Lung microvascular endothelial cell (primary cell): Measurements from ENCODE around the gene BST2. TPM values are rescaled to one million over a fixed set of nuclear protein-coding genes. Genes with fewer than 3 reads are reported as not detected.

ENCODE experiments used
- DNase-seq, 2 donors: peaks; one replicate each; pipeline versions ENCODE4 v3.0.0 to v3.0.0-alpha.2; 2010; ENCODE audit warnings: low read depth in 2 of 2
- total RNA-seq: library from RNA; depleted of rRNA; stranded (reverse); fragments of >200 nt; gene quantifications from 2 replicates; pipeline ENCODE4 v1.2.1, GENCODE V29; 2014

BST2 gene
- total RNA-seq, 1 donor from 2014 or later: 3.6 TPM

DNA sequence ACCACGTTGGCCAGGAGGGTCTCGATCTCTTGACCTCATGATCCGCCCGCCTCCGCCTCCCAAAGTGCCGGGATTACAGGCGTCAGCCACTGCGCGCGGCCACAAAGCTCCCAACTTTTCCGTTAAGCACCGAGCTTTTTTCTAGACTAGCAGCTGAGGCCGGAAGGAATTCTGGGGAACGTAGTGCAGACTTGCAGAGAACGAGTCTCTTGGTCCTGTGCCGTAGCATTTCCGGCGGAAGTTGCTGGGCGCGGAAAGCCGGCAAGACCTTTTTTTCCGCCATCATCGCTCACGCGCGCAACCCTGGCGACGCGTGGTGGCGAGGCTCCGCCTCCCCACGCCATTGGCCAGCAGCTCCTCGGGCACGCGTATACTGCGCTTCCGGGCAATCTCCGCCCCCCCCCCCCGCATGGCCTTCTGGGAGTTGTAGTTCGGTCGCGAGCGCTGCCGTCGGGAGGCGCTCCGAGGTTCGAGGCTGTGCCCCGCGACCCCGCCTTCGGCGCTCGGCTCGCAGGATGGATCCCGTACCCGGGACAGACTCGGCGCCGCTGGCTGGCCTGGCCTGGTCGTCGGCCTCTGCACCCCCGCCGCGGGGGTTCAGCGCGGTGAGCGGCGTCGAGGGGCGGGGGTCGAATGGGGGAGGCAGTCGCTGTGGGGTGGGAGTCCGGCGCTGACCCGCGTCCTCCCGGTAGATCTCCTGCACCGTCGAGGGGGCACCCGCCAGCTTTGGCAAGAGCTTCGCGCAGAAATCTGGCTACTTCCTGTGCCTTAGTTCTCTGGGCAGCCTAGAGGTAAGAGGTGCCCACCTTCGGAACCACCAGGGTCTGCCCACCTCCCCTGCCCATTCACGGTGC is 14.4 kb upstream of the BST2 start, which contains the start of gene MVB12A:
Gene MVB12A, plus strand, starts transcription at position 427 of the 854 bp plus-strand sequence. Its CDS starts 89 bp downstream, at position 516.
- peak; percentile 99 for DNase-seq

DNA sequence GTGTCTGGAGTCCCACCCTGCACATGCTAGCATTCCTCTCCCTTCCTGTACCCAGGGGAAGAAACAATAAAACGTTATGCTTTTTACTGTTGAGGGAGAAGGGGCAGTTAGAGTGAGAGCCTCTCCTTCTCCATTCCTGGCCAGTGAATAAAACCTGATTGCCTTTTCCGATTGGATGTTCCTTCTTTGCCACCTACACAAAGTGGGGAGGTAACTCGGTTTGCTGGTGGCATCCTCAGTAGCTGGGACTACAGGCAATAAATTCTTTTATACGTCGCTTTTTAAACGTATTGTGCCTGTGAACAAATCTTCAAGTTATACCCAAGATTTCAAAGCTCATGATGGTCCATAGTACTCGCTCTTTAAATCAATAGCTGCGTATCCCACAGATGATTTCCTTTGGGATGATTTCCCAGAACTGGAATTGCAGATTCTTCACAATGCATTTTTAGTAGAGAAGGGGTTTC is 13.8 kb upstream of the BST2 start:
- no peak for DNase-seq

- no peak for DNase-seq
Observed at GRCh38 chr19:17418710-17419109, 13.3 kb upstream of the BST2 start.

DNA sequence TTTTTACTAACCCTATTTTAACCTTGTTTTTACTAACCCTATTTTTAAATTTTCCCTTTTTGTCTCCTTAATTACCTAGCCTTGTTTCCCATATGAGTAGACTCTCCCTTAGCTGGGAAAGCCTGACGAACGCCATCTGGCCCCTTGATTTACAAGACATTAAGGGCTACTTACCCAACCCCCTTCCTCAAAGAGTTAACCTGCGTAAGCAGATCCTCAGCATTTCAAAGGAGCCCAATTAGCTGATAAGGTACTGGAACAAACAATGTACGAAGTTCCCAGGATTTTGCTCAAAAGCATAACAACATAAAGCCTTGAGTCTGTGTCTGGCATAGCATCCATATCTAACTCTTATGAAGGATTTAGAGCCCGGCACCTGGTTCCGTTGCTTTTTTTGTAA is 9.7 kb upstream of the BST2 start:
- no peak for DNase-seq

- DNase-seq: no peak
Observed at GRCh38 chr19:17414097-17414496, 8.7 kb upstream of the BST2 start.

DNA sequence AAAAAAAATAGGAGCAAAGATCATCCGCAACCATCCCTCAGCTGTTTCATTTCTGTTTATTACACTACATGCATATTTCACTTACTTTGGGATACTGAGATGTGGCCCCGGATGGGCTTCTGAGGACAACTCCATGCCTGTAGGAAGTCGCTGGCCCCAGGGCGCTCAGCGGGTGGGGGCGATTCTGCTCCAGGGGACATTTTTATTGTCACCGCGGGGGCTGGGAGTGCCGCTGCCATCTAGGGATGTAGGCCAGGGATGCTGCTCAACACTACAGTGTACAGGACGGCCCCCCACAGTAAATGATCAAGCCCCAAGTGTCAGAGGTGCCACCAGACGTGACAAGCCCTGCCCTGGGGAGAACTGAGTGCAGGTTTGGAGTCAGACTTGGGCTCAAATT is 6.4 kb upstream of the BST2 start:
- DNase-seq: no peak

DNA sequence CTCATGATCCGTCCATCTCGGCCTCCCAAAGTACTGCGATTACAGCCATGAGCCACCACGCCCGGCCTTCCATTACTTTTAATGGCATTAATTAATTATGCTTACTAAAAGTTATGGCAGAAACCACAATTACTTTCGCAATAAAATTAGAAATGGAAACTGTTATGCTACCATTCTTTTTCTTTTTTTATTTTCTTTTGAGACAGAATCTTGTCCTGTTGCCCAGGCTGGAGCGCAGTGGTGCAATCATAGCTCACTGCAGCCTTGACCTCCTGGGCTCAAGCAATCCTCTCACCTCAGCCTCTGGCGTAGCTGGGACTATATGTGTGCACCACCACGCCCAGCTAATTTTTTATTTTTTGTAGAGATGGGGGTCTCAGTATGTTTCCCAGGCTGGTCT is 4.6 kb upstream of the BST2 start:
- no peak for DNase-seq

GRCh38 chr19:17406887-17407196 is 1.4 kb upstream of the BST2 start:
- no peak for DNase-seq

DNA sequence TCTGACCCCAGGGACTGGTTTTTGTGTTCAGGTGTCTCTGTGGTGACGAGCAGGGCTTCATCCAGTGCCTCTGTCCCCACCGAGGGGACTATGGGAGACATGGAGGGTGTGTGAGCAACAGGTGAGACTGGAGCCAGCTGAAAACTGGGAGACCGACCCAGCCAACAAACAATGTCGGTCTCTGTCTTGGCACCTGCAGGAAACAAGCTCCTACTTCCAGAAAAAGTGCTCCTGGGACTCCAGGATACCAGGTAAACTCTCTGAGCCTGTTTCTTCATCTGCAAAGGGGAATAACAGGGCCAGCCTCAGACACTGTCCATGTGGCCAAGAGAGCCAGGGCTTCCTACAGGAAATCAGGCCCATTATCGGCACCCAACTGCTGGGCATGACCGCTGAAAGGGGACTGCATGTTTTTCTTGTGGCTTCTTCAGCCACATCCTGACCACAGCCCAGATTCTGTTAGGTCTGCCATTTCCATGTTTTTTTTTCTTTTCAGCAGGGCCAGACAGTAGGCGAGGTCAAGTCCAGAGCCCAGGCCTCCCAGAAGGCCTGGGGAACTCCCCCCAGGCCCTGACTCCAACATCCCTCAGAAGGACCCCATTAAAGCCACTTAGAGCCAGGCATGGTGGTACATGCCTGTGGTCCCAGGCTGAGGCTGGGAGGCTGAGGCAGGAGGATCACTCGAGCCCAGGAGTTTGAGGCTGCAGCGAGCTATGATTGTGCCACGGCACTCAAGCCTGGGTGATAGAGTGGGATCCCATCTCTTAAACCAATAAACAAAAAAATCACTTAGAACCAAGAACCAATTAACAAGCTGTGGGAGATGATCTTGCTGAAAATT is 836 bp upstream of the BST2 start:
- peak in 1 of 2 donors; percentile 41 for DNase-seq

GRCh38 chr19:17404621-17405249 is 695 bp downstream of the BST2 start:
- DNase-seq: no peak

DNA sequence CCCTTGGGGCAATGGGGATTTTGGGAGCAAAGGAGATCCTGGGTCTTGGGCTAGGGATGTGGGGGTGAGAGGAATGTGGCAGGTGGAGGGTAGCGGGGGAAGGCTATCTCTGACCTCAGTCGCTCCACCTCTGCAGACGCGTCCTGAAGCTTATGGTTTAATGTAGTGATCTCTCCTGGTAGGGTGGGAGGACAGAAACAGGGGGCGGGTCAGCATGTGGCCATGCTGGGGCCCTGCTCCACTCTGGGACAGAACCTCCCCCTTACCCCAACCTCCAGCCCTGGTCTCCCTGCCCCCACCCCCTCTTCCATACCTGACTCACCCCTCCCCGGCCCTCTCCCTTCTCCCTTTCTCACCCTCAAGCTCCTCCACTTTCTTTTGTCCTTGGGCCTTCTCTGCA is 1.4 kb downstream of the BST2 start:
- DNase-seq: no peak

DNA sequence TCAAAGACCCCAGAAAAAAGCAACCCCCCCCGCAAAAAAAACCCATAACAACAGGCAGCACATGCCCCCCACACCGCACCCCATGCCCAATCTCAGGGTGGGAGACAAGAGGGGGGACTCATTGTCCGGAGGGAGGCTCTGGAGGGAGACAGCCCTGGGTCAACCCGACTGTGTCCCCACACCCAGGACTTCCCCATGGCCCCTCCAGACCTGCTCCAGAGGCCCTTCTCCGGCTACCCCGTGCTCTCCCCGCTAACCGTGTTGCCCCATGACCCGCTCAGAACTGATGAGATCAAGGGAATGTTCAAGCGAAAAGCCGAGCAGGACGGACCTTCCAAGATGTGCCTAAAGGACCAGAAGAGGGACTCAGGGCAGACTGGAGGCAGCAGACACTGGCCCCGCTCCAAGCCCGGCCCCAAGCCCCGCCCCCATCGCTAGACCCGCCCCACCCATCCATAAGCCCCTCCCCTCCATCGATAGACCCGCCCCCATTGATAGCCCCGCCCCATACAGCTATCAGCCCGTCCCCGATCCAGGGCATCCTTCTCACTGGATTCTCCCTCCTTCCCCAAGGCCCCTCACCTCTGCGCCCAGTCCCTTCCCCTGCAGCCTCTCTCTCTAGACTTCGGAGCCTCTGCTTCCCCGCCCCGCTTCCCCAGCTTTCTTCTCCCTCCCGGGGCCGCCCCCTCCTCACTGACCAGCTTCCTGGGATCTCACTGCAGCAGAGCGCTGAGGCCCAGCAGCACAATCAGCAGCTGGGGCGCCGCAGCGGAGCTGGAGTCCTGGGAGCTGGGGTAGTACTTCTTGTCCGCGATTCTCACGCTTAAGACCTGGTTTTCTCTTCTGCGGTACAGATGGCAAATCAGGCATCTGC is 2.2 kb downstream of the BST2 start:
- DNase-seq: peak; percentile 33 to 34

DNA sequence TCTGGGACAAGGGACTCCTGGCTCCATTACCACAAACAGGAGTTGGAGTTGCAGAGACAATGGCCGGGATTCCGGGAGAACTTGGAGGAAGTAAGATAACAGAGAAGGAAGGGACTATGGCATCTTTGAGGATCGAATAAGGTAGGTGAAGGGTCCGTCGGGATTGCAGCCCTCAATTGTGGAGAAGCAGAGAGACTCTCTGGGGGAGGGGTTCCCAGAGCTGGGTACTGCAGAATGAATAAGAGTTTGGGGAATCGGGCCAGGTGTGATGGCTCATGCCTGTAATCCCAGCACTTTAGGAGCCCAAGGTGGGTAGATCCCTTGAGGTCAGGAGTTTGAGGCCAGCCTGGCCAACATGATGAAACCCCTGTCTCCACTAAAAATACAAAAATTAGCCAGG is 3.8 kb downstream of the BST2 start:
- peak in 1 of 2 donors; percentile 20 for DNase-seq

- no peak for DNase-seq
Observed at GRCh38 chr19:17398902-17399527, 6.4 kb downstream of the BST2 start.

GRCh38 chr19:17394891-17395415 is 10.5 kb downstream of the BST2 start:
- DNase-seq: peak; percentile 65 to 71

- DNase-seq: no peak
Observed at GRCh38 chr19:17393914-17394313, 11.5 kb downstream of the BST2 start, which contains the start of gene CCDC194. TSS of gene CCDC194 (minus strand) at chr19:17394196. CDS start at chr19:17394158, 38 bp downstream.

GRCh38 chr19:17393002-17393401 is 12.4 kb downstream of the BST2 start:
- no peak for DNase-seq

DNA sequence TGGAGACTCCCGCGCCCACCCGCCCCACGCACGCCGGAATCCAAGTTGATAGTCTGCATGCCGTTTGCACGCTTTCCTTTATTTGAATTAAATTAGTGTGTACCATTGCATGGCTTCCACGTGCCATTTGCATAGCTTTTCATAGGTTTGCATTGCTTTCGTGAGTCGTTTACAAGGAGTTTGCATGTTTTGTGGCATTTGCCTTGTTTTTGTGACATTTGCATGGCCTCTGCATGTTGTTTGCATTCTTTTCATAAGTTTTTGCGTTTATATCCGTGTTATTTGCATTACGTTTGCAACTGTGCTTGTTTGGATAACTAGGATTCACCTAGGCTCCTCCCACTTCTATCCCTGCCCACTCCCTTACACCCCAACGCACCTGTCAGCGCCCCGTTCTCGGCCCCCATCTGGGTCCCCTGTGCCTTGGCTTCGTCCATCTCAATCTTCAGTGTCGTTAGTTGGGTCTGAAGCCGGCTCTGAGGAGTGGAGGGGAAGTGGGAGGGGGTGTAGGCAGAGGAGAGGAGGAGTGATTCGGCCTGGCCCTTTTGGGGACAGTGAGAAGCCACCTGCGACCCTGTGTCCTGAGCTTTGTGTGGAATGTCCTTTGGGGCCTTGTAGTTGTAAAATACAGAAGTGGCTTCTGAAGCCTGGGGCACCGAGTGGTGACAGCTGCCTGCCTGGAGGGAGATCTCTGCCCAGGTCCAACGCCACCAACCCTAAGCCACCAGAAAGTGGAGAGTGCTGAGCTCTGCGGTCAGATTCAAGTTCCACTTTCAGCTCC is 13.9 kb downstream of the BST2 start:
- DNase-seq: no peak

GRCh38 chr19:17390665-17391370 is 14.6 kb downstream of the BST2 start:
- DNase-seq: peak; percentile 93 to 94
